Calu3 (cell line): Measurements from ENCODE around the gene PSMD14. TPM values are rescaled to one million over a fixed set of nuclear protein-coding genes. Genes with fewer than 3 reads are reported as not detected.

Experiments used
- BruUV-seq: library from RNA; stranded (reverse); fragments of 400-500 nt; replicated peaks from 2 replicates; lab custom pipeline; 2021; lab: Mats Ljungman, UMichigan
- CTCF ChIA-PET: fragments of 300-600 bp; sonication (Branson Sonifier 250); formaldehyde crosslinking; loops from one replicate; lab custom pipeline; 2022; ENCODE audit warnings: antibody characterized with exemption; lab: Charles Lee
- DNase-seq: peaks from one replicate; pipeline ENCODE4 v3.0.0; 2022
- H3K27ac Mint-ChIP-seq: one replicate; pipeline ENCODE4 v1.8.0; 2022; ENCODE audit warnings: mixed read lengths; ENCODE audit not compliant: unreplicated experiment
- H3K27me3 Mint-ChIP-seq: one replicate; pipeline ENCODE4 v1.8.0; 2022; ENCODE audit warnings: mixed read lengths; ENCODE audit not compliant: unreplicated experiment
- H3K36me3 Mint-ChIP-seq: one replicate; pipeline ENCODE4 v1.8.0; 2022; ENCODE audit warnings: mild to moderate bottlenecking, moderate library complexity, mixed read lengths; ENCODE audit not compliant: insufficient read depth, unreplicated experiment
- H3K4me1 Mint-ChIP-seq: one replicate; pipeline ENCODE4 v1.8.0; 2022; ENCODE audit warnings: mild to moderate bottlenecking, low read depth, mixed read lengths; ENCODE audit not compliant: unreplicated experiment
- H3K4me3 Mint-ChIP-seq: one replicate; pipeline ENCODE4 v1.8.0; 2022; ENCODE audit warnings: mild to moderate bottlenecking, low read depth, moderate library complexity, mixed read lengths; ENCODE audit not compliant: unreplicated experiment
- H3K9me3 Mint-ChIP-seq: one replicate; pipeline ENCODE4 v1.8.0; 2022; ENCODE audit warnings: low read depth, mixed read lengths; ENCODE audit not compliant: unreplicated experiment
- CTCF ChIP-seq: fragments of 200-600 bp; IDR thresholded peaks from one replicate; pipeline ENCODE4 v1.8.0; 2022; ENCODE audit warnings: antibody characterized with exemption; ENCODE audit not compliant: unreplicated experiment
- intact Hi-C: fragments of 100-400 bp; cut with micrococcal nuclease; formaldehyde crosslinking; loops from one replicate; pipeline ENCODE4 v1.10.0; 2022; ENCODE audit not compliant: unreplicated experiment
- total RNA-seq: library from RNA; stranded (reverse); gene quantifications from 2 replicates; pipeline ENCODE4 v1.2.3, GENCODE V29; 2022

PSMD14 gene
- total RNA-seq, 1 experiment from 2014 or later, result 97.4 TPM

- H3K27ac Mint-ChIP-seq, result no peak overlapping the region
- intact Hi-C loops, result no loop called here
- CTCF ChIA-PET, result no interaction called here
- DNase-seq, result no peak
- H3K4me3 Mint-ChIP-seq, result no peak overlapping the region
- peaks cover 12% of the 10 kb centered on the region for H3K36me3 Mint-ChIP-seq
- no TSS peak for BruUV-seq
- no peaks in the 10 kb centered on the region for H3K9me3 Mint-ChIP-seq
- no peak for TF ChIP-seq CTCF
- H3K4me1 Mint-ChIP-seq, result peaks cover 33% of the 10 kb centered on the region
- H3K27me3 Mint-ChIP-seq, result peaks cover 68% of the 10 kb centered on the region
Observed at GRCh38 chr2:161420406-161421074, 112.3 kb downstream of the PSMD14 start.

GRCh38 chr2:161421686-161422085 lies 113.5 kb downstream of the PSMD14 start:
- Mint-ChIP-seq H3K9me3 (no peaks in the 10 kb centered on the region), H3K4me1 (peaks cover 22% of the 10 kb centered on the region), H3K36me3 (peaks cover 7% of the 10 kb centered on the region), H3K27ac (no peak overlapping the region), H3K27me3 (peaks cover 62% of the 10 kb centered on the region), H3K4me3 (no peak overlapping the region)
- BruUV-seq, result no TSS peak
- no peak for TF ChIP-seq CTCF
- intact Hi-C loops, result no loop called here
- CTCF ChIA-PET, result interaction anchor here (0.7 kb wide), 1 partner anchor 25 kb away, joined by 3 read pairs; no protein-coding TSS in a partner anchor
- DNase-seq, result no peak

GRCh38 chr2:161422816-161423403 lies 114.7 kb downstream of the PSMD14 start:
- TF ChIP-seq CTCF, result no peak
- H3K9me3 Mint-ChIP-seq, result no peaks in the 10 kb centered on the region
- peak overlapping the region; percentile 47 for H3K4me3 Mint-ChIP-seq
- intact Hi-C loops, result no loop called here
- H3K4me1 Mint-ChIP-seq, result peaks cover 9% of the 10 kb centered on the region
- no peak overlapping the region for H3K27ac Mint-ChIP-seq
- no peak for DNase-seq
- no TSS peak for BruUV-seq
- CTCF ChIA-PET, result no interaction called here
- peaks cover 50% of the 10 kb centered on the region for H3K27me3 Mint-ChIP-seq
- peaks cover 7% of the 10 kb centered on the region for H3K36me3 Mint-ChIP-seq

GRCh38 chr2:161423421-161424393 lies 115.5 kb downstream of the PSMD14 start:
- peaks cover 7% of the 10 kb centered on the region for H3K36me3 Mint-ChIP-seq
- CTCF ChIA-PET, result interaction anchor here (0.7 kb wide), 1 partner anchor 14 kb away, joined by 3 read pairs; no protein-coding TSS in a partner anchor
- BruUV-seq, result no TSS peak
- DNase-seq, result peak; percentile 41
- peaks cover 8% of the 10 kb centered on the region for H3K4me1 Mint-ChIP-seq
- TF ChIP-seq CTCF, result no peak
- intact Hi-C loops, result no loop called here
- no peaks in the 10 kb centered on the region for H3K9me3 Mint-ChIP-seq
- H3K4me3 Mint-ChIP-seq, result peak overlapping the region; percentile 47
- peaks cover 42% of the 10 kb centered on the region for H3K27me3 Mint-ChIP-seq
- peak overlapping the region; percentile 1 for H3K27ac Mint-ChIP-seq
